ENCODE results near the gene HYCC2. TPM values are rescaled to one million over a fixed set of nuclear protein-coding genes. Genes with fewer than 3 reads are reported as not detected.

The HYCC2 gene
- total RNA-seq (2021; fragmentation: NEBNext Ultra II Directional; extraction: Animal tissue kit (Norgen Biotek cat#: 25700)) (7.8 and 8.0 TPM in 2 replicates), polyA plus RNA-seq (2011; rRNA removed) (0.67 and 0.86 TPM in 2 replicates), polyA minus RNA-seq (2011; rRNA and poly(A)+ RNA removed) (6.5 and 13.6 TPM in 2 replicates)
- 1.3 TPM for polyA plus RNA-seq (2011; cell fraction: cytosol; rRNA removed)
- 1.1 TPM for polyA plus RNA-seq (2011; cell fraction: nucleus; rRNA removed)
- 1.2 to 2.4 TPM (median 1.9 TPM) in 4 replicates for polyA plus RNA-seq (2012, experiment 1 of 2)
- 0.10 TPM for polyA plus RNA-seq (2012, experiment 2 of 2)
- polyA plus RNA-seq (2013, experiment 1 of 2), result 2.2 TPM
- polyA plus RNA-seq (2013, experiment 2 of 2), result 2.7 TPM
- polyA minus RNA-seq (2011; cell fraction: cytosol; rRNA and poly(A)+ RNA removed), result 2.8 TPM
- 8.0 TPM for polyA minus RNA-seq (2011; cell fraction: nucleus; rRNA and poly(A)+ RNA removed)
- long read RNA-seq, experiment 1, full-length matches to known transcripts, result 1 of 5 reads
- long read RNA-seq, experiment 1, partial matches to known transcripts, result 0 of 5 reads
- long read RNA-seq, experiment 1, other reads (novel, unspliced or antisense), result 4 of 5 reads
- long read RNA-seq, experiment 2, full-length matches to known transcripts, result 1 of 4 reads
- long read RNA-seq, experiment 2, partial matches to known transcripts, result 0 of 4 reads
- long read RNA-seq, experiment 2, other reads (novel, unspliced or antisense), result 3 of 4 reads

DNA sequence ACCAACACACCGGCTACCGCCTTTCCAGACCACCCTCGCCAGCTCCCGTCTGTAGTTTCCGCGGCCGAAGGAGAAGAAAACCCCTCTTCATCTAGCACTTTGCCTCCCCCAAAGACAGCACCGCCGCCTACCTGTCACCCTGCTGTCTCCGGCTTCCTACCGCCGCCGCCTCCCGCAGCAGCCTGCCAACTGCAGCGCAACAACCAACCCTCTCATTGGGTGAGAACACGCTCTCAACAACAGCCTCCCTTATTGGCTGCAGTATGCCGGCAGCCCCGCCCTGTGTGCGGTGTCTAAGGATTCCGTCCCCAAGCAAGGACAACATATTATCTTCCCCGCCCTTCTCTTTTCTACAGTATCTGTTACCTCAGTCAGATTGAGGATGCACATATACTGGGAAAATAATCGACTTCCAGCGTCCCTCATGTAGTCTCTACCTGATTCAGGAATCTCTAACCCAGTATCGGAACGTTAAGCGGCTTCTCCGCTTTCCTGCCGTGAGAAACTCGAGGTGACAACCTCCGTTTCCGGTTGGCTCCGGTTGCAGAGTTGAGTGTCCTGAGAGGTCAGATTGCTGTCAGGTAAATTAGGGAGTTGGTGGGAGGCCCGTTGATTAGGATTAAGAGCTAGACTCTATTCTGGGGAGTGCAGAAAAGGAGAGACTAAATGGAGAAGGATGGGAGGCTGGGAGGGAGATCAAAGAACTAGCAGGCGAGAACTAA lies at the start of gene HYCC2, which contains the start of gene NDUFB3:
HYCC2 (minus strand) TSS at position 193 of the 722 bp plus-strand sequence. CDS start 47,662 bp downstream, outside the sequence.
NDUFB3 (plus strand) TSS at position 523 of the 722 bp plus-strand sequence. CDS start 6,882 bp downstream, outside the sequence.
- Histone ChIP-seq H2BK5ac (ENCODE audit: low read depth, low read length) (peak within 1 kb of the TSS; percentile 98), H2AFZ (ENCODE audit: low read length) (peak within 1 kb of the TSS; percentile 100), H3K27me3 (replicated peaks in 1 of 4; ENCODE audit: control insufficient read depth in 3 of 4, extremely low read depth in 1 of 4, insufficient read depth in 3 of 4, low read length in 3 of 4) (no peaks in the 10 kb centered on the region), H4K20me1 (replicated peaks in 1 of 2; ENCODE audit: control insufficient read depth in 1 of 2, insufficient read depth in 2 of 2, low read length in 2 of 2) (no peaks in the 10 kb centered on the region), H2BK20ac (ENCODE audit: low read length) (no peak within 1 kb of the TSS), H3K9me3 (ENCODE audit: insufficient read depth in 2 of 2, low read depth in 1 of 2, low read length in 1 of 2) (no peaks in the 10 kb centered on the region), H4K5ac (ENCODE audit: insufficient read length, low read depth, low read length) (peak within 1 kb of the TSS; percentile 55), H2BK12ac (ENCODE audit: low read depth, low read length) (peak within 1 kb of the TSS; percentile 97; the same call in 1 of the 2 replicates), H3K56ac (replicated peaks; ENCODE audit: insufficient read length, low read depth, low read length) (peak within 1 kb of the TSS; percentile 87), H2BK120ac (replicated peaks; ENCODE audit: low read depth, low read length) (peak within 1 kb of the TSS; percentile 80), H4K8ac (ENCODE audit: extremely low read depth, insufficient read depth, low read length) (no peak within 1 kb of the TSS), H2AK5ac (ENCODE audit: low read depth, low read length) (no peak within 1 kb of the TSS), H3K9ac (replicated peaks in 1 of 4; ENCODE audit: extremely low read depth in 1 of 4, low read depth in 3 of 4, low read length in 3 of 4) (peak within 1 kb of the TSS; percentile 72 to 100 (median 94)), H3K23me2 (ENCODE audit: low read depth, low read length) (peaks cover 4% of the 10 kb centered on the region), H4K91ac (replicated peaks; ENCODE audit: insufficient read length, low read length) (peak within 1 kb of the TSS; percentile 70), H3K23ac (ENCODE audit: insufficient read length) (no peak within 1 kb of the TSS), H3K14ac (ENCODE audit: insufficient read length) (no peak within 1 kb of the TSS), H3K36me3 (ENCODE audit: control insufficient read depth in 2 of 4, insufficient read depth in 4 of 4, low read length in 3 of 4) (no peaks in the 10 kb centered on the region), H3K4ac (replicated peaks; ENCODE audit: insufficient read length, low read depth, low read length) (no peak within 1 kb of the TSS), H3K79me2 (ENCODE audit: control insufficient read depth in 1 of 2, insufficient read depth in 2 of 2, low read length in 2 of 2) (peaks cover 0 to 30% of the 10 kb centered on the region in 2 experiments; a peak in 2 of 4 replicates), H3K4me2 (ENCODE audit: insufficient read depth in 1 of 2, low read depth in 2 of 2, low read length in 2 of 2) (peak within 1 kb of the TSS; percentile 68 to 82), H3K79me1 (ENCODE audit: low read depth, low read length) (no peaks in the 10 kb centered on the region), H2BK15ac (ENCODE audit: low read length) (no peak within 1 kb of the TSS), H3K18ac (ENCODE audit: extremely low read depth, low read length) (peak within 1 kb of the TSS; percentile 98), H3K4me3 (ENCODE audit: extremely low read depth in 1 of 4, insufficient read depth in 2 of 4, low read depth in 3 of 4, low read length in 4 of 4) (peak within 1 kb of the TSS; percentile 82 to 99 (median 87)), H3K27ac (ENCODE audit: low read depth, low read length) (peak within 1 kb of the TSS; percentile 98), H3K4me1 (replicated peaks in 1 of 4; ENCODE audit: control insufficient read depth in 3 of 4, insufficient read depth in 4 of 4, low read length in 3 of 4) (peaks cover 0 to 3% (median 0%) of the 10 kb centered on the region in 4 experiments; a peak in 2 of 7 replicates)
- DNase-seq (ENCODE audit: low read depth in 1 of 2, low spot score in 2 of 2), result peak; percentile 85 to 90
- FAIRE-seq, result peak; percentile 90
- POLR2A ChIA-PET (ENCODE audit: partially characterized antibody), result interaction anchor here (0.6 to 1.8 kb wide), 6 partner anchors 10 to 182 kb away, joined by 3 to 5 read pairs (median 4); partner anchors contain the start of genes NIF3L1, ORC2 and PPIL3
- WGBS, 2 experiments (ENCODE audit: extremely low coverage in 1 of 2, insufficient coverage in 1 of 2, insufficient read length in 1 of 2, insufficient replicate concordance in 2 of 2, low coverage in 1 of 2, low lambda C conversion rate in 2 of 2, missing lambda C conversion rate in 1 of 2), result 1% methylated on average over 32 of the region's 34 CpGs; no CpG with 5 or more reads in 1 of the 2 experiments
- CTCF ChIA-PET (ENCODE audit: partially characterized antibody), result interaction anchor here (0.5 to 6.7 kb wide), 8 partner anchors 13 to 170 kb away, joined by 3 to 102 read pairs (median 4); partner anchors contain the start of gene ORC2
- TF ChIP-seq YY1 (IDR thresholded peaks at IDR 0.05; ENCODE audit: low read depth, low read length) (peak; percentile 15; the same call in 1 of the 2 replicates), TAF7 (optimal IDR thresholded peaks at IDR 0.05; ENCODE audit: borderline replicate concordance, low read depth, low read length) (peak; percentile 55)
- TF ChIP-seq, protein P1, sequence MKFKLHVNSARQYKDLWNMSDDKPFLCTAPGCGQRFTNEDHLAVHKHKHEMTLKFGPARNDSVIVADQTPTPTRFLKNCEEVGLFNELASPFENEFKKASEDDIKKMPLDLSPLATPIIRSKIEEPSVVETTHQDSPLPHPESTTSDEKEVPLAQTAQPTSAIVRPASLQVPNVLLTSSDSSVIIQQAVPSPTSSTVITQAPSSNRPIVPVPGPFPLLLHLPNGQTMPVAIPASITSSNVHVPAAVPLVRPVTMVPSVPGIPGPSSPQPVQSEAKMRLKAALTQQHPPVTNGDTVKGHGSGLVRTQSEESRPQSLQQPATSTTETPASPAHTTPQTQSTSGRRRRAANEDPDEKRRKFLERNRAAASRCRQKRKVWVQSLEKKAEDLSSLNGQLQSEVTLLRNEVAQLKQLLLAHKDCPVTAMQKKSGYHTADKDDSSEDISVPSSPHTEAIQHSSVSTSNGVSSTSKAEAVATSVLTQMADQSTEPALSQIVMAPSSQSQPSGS (IDR thresholded peaks at IDR 0.05; ENCODE audit: low read length), result no peak

Data from H1 (cell line).